ENCODE results near the gene MINDY4.

Gene MINDY4

GRCh38 chr7:30920584-30921539 is 149.6 kb downstream of the MINDY4 start:
- no peak for DNase-seq

- no peak for DNase-seq
Measured at GRCh38 chr7:30921540-30922401, 150.6 kb downstream of the MINDY4 start.

- no peak for DNase-seq
Measured at GRCh38 chr7:30922596-30922995, 151.4 kb downstream of the MINDY4 start.

GRCh38 chr7:30923009-30923773 is 152.0 kb downstream of the MINDY4 start:
- DNase-seq = no peak

- no peak for DNase-seq
Measured at GRCh38 chr7:30923774-30924413, 152.7 kb downstream of the MINDY4 start.

GRCh38 chr7:30924624-30925023 is 153.4 kb downstream of the MINDY4 start:
- DNase-seq = no peak

GRCh38 chr7:30925117-30925516 is 153.9 kb downstream of the MINDY4 start:
- DNase-seq = no peak

GRCh38 chr7:30925913-30926312 is 154.7 kb downstream of the MINDY4 start:
- DNase-seq = no peak

GRCh38 chr7:30926313-30926712 is 155.1 kb downstream of the MINDY4 start:
- DNase-seq = no peak

GRCh38 chr7:30927040-30927439 is 155.8 kb downstream of the MINDY4 start:
- no peak for DNase-seq

- DNase-seq = no peak
Measured at GRCh38 chr7:30927559-30927958, 156.3 kb downstream of the MINDY4 start.

GRCh38 chr7:30928254-30928872 is 157.1 kb downstream of the MINDY4 start:
- no peak for DNase-seq

GRCh38 chr7:30929686-30930085 is 158.5 kb downstream of the MINDY4 start:
- DNase-seq = no peak

GRCh38 chr7:30930621-30931020 is 159.4 kb downstream of the MINDY4 start:
- no peak for DNase-seq

- DNase-seq = no peak
Measured at GRCh38 chr7:30931161-30931928, 160.1 kb downstream of the MINDY4 start.

- DNase-seq = no peak
Measured at GRCh38 chr7:30931929-30932540, 160.8 kb downstream of the MINDY4 start.

GRCh38 chr7:30932562-30932961 is 161.3 kb downstream of the MINDY4 start:
- DNase-seq = no peak

- DNase-seq = no peak
Measured at GRCh38 chr7:30933124-30933974, 162.1 kb downstream of the MINDY4 start.

- no peak for DNase-seq
Measured at GRCh38 chr7:30934225-30934624, 163.0 kb downstream of the MINDY4 start.

All from activated CD4-positive, alpha-beta T cell treated with anti-CD3 and anti-CD28 coated beads, Interleukin-2, Interleukin-6, amounts not matched to agents 100 ng/mL and 50 ng/mL, durations not matched to agents 16 hours and 8 hours (primary cell).